Left lobe of liver (tissue), 2 donors: ENCODE data around the gene GALNT2. TPM values are rescaled to one million over a fixed set of nuclear protein-coding genes. Genes with fewer than 3 reads are reported as not detected.

Source experiments
- ATAC-seq: fragments of 200-7000 bp; cut with Tn5 transposase; one replicate; pipeline ENCODE4 v1.9.1; 2020; ENCODE audit warnings: mild to moderate bottlenecking, moderate library complexity
- DNase-seq: peaks from one replicate; pipeline ENCODE4 v3.0.0-alpha.2; 2020; ENCODE audit warnings: low spot score
- total RNA-seq: library from RNA; stranded (reverse); gene quantifications from one replicate; pipeline ENCODE4 v1.2.1, GENCODE V29; 2021
- donor health status: DM: no; HTN: no; CAD: no; lungs with moderate emphysema.
- donor health status: DM: no; HTN: yes; CAD: no.

The GALNT2 gene
- total RNA-seq, 1 donor from 2014 or later, result 83.7 TPM

DNA sequence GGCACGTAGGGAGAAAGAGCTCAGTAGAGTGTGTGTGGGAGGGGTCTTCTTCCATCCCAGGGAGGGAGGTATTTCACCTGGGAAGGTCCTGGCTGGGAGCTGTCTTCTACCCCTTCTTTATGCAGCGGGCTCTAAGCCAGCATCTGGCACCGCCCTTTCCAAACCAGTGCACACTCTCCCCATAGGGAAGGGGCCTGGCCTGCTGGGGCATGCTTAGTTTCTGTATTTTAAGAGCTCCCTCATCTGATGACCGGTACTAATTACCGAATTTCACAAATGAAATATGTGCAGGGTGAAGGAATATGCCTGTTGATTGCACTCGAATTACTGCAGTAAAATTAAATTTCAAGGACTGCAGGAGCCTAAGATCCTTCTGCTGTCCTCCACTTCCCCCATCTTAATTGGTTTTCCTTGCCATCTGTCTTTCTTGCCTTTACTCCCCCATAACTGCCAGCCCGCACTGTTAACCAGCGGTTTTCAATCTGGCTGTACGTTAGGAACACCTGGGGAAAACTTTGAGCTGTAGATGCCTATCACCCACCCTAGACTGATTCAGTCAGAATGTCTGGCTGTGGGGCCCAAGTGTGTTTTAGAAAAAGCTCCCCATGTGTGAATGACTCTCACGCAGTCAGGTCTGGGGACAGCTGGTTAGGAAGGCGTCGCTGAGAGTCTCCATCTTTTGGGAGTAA is 20.1 kb downstream of the GALNT2 start:
- ATAC-seq (peak; percentile 42), DNase-seq (no peak)

DNA sequence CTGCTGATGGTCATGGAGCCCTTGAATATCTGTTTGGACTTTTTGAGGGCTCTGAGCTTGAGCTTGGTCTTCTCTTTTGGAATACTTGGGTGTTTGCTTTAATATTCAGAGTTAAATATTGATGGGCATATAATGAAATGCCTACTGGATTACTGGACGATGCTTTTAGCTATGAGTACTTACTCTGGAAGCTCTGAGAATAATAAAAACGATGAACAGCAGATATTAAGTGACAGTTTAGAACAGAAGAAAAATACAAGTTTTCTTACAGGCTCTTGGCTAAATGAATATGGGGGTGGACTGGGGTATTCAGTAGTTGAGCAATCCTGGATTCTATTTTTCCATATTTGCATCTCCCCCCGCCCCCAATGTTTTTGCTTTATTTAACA is 20.7 kb downstream of the GALNT2 start:
- ATAC-seq, result no peak

GRCh38 chr1:230090194-230090711 is 23.2 kb downstream of the GALNT2 start:
- no peak for ATAC-seq

More for the DNA sequence above, 20.7 kb downstream of the GALNT2 start:
- no peak for DNase-seq

DNA sequence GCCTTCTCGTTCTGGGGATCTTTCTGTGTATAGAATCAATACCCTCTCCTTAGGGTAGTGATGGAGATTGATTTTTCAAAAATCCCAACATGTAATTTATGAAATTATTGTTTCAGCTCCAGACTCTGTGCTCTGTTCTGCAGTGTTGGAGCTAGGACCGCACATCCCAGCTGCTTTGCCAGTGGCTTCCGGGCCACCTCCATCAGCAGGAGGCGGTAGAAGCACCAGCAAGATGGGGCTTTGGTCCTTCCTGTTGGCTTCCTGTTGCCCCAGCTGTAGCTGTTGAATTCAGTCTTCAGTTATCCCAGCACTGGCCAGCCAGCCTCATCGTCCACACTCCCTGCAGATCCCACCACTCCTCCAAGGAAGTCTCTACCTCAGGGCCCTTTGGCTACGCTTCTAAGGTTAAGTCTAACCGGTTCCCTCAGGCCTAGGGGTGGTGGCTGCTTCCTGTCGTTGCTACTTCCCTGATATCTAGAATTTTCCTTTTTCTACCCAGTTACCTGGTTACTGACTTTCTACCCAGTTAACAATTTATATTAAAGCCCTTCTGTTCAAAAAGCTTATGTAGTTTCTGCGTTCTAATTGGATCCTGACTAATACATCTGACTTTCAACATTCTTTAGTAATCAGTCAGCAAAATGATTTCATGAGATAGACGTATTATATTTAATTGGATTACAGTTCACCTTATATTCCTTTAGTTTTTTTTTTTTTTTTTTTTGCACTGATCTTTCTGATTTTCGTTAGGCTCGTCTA is 24.6 kb downstream of the GALNT2 start:
- no peak for ATAC-seq
- DNase-seq, result no peak

More at GRCh38 chr1:230090194-230090711, 23.2 kb downstream of the GALNT2 start:
- DNase-seq, result no peak

GRCh38 chr1:230094746-230095145 is 27.7 kb downstream of the GALNT2 start:
- no peak for ATAC-seq
- DNase-seq, result no peak

GRCh38 chr1:230095938-230096337 is 28.9 kb downstream of the GALNT2 start:
- DNase-seq (no peak), ATAC-seq (no peak)

DNA sequence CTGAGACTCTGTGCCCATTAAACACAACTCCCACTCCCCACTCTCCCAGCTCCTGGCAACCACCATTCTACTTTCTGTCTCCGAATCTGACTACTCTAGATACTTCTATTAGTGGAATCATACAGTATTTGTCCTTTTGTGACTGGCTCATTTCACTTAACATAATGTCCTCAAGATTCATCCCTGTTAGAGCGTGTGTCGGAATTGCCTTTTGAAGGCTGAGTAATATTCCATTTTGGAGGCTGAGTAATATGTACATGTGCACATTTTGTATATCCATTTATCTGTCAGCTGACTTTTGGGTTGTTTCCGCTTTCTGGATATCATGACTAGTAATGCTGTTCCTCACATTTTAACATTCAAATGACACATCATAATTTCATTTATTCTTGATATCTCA is 30.3 kb downstream of the GALNT2 start:
- no peak for DNase-seq
- no peak for ATAC-seq

DNA sequence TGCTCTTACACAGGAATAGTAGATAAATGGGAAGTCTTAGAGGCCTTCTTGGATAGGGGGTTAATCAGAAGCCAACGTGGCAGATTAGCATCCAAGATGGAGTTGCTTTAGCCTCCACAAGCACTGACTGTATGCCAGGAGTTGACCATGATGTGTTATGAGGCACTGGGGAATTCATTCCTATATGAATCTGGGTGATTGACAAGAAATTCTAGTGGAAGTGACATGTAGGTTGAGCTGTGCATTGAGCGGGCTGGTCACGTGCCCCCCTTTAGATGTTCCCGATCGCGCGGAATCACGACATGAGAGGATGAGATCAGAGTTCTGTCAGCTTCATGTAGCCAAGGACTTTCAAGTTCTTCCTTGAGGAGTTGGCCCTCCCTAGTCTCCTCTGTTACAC is 31.7 kb downstream of the GALNT2 start:
- DNase-seq (no peak), ATAC-seq (no peak)

GRCh38 chr1:230099465-230099864 is 32.4 kb downstream of the GALNT2 start:
- DNase-seq, result no peak
- no peak for ATAC-seq

DNA sequence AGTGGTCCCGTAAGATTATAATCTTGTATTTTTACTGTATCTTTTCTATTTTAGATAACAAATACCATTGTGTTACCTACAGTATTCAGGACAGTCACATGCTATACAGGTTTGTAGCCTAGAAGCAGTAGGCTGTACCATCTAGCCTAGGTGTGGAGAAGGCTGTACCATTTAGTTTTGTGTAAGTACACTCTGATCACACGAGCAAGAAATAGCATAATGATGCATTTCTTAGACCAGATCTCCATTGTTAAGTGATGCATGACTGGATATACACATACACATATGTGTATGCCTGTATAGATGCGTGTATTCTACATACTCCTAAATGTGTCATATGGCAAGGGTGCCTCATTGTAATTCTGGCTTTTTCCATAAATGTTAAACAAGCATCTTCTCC is 33.9 kb downstream of the GALNT2 start:
- DNase-seq (no peak), ATAC-seq (no peak)

GRCh38 chr1:230101556-230101955 is 34.5 kb downstream of the GALNT2 start:
- ATAC-seq (no peak), DNase-seq (no peak)

GRCh38 chr1:230102046-230102445 is 35.0 kb downstream of the GALNT2 start:
- ATAC-seq (no peak), DNase-seq (no peak)

- no peak for DNase-seq
- ATAC-seq, result no peak
Observed at GRCh38 chr1:230102472-230102871, 35.4 kb downstream of the GALNT2 start.

DNA sequence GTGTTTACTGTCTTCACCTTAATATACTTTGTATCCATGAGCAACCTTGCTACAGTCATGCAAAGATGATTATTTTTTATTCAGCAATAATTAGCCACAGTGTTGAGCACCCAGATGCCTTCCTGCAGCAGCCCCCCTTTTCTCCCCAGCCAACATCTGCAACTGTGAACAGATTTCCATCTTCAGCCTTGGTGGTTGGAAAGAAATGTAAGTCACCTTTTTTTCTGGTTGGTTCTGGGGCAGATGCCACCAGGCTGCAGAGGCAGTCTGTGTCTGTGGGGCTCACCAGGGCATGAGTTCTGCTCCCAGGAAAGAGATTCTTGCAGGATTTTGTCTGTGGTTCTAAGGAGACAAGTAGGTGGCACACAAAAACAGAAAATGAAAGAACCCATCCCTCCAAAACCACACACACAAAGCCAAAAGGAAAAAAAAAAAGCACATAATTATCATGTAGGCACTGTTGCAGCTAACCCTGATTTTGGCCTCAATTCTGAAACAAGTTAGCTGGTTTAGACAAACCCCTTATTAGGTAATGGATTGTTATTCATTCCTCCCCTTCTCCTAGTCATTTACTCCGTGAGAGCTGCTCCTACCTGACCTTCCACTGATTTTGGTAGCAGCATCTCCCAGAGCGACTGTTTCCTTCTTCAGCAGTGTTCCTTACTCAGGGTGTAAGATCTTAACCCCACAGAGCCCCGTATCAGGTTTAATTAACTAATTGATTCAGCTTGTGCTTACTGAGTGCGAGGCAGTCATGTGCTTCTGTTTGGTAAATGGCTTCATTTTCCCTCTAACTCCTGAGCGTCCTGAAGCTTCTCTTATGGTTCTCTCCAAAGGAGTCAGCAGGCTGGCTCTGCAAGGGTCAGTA is 36.5 kb downstream of the GALNT2 start:
- ATAC-seq, result no peak
- no peak for DNase-seq

GRCh38 chr1:230104395-230105244 is 37.6 kb downstream of the GALNT2 start:
- ATAC-seq, result peak; percentile 74
- peak; percentile 90 for DNase-seq

- ATAC-seq (peak; percentile 69), DNase-seq (peak; percentile 64)
Observed at GRCh38 chr1:230105245-230105753, 38.3 kb downstream of the GALNT2 start.

DNA sequence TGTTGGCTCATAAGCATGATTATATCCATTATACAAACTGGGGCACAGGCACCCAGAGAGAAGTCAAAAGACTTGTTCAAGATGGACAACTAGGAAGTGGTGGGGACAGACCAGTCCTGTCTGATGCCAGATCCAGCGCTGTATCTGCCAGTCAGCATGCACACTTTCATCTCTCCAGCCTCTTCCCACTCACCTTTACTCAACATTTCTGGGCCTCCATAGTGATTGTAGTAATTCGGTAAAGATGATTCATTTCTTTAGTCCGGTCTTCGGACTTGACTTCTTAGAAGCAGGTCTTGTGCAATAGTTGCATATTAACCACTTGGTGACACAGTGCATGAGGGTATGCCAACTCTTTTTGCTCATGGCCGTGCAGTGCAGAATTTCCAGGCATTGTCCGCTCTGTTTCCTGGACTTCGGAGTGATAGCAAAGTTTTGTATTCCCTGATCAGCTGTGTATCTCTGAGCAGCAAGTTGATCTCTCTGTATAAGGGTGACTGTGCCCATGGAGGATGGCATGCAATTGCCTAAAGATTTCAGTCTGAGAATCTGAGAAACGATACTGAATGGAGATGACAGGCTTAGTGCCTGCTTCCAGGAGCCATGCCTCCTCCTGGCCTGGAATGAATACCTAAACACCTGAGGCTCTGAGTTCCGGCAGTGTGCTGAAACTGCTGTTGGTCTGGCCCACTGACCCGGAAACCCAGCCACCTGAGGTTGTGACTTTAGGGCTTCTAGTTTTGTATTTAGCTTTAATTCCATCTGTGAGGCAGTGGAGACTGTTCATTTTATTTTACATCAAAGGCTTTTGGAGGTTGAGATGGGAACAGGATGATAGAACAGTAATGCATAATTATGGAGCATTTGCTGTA is 39.0 kb downstream of the GALNT2 start:
- DNase-seq (peak; percentile 77), ATAC-seq (peak; percentile 64)

DNA sequence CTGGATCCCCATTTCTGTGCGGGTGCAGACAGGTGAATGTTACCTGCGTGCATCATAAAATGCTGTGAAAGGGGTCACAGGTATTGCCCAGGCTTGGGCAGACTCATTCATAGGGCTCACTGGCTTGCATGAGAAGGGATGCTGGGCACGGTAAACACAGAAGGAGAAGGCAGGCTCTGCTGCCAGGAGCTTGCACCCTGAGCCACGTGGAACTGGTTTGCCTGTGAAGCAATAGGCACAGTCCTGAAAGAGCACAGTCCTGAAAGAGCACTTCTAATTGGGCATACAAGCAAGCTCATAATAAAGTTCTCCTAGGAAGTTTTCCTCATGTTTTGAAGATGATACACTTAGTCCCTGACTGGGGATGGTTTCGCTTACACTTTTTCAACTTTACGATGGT is 40.9 kb downstream of the GALNT2 start:
- ATAC-seq (peak; percentile 49), DNase-seq (peak; percentile 84)

GRCh38 chr1:230108580-230108979 is 41.5 kb downstream of the GALNT2 start:
- ATAC-seq, result no peak
- no peak for DNase-seq
